Measurements from ENCODE around the gene SLC43A2.

GRCh38 chr17:1641065-1641403, 12.4 kb upstream of the SLC43A2 start:
- no peak for TF ChIP-seq YY1 (IDR thresholded peaks at IDR 0.05; ENCODE audit: insufficient read depth, insufficient read length)
- TF ChIP-seq SUZ12 (IDR thresholded peaks at IDR 0.05; ENCODE audit: extremely low read depth, insufficient read depth, insufficient read length), result no peak
